HG03103 (cell line): ENCODE measurements around the gene SNX27.

ENCODE experiments used
- ATAC-seq: cut with Tn5 transposase; IDR thresholded peaks from one replicate; pipeline ENCODE4 v1.9.1; 2021; ENCODE audit warnings: low read depth; ENCODE audit not compliant: unreplicated experiment

The SNX27 gene

DNA sequence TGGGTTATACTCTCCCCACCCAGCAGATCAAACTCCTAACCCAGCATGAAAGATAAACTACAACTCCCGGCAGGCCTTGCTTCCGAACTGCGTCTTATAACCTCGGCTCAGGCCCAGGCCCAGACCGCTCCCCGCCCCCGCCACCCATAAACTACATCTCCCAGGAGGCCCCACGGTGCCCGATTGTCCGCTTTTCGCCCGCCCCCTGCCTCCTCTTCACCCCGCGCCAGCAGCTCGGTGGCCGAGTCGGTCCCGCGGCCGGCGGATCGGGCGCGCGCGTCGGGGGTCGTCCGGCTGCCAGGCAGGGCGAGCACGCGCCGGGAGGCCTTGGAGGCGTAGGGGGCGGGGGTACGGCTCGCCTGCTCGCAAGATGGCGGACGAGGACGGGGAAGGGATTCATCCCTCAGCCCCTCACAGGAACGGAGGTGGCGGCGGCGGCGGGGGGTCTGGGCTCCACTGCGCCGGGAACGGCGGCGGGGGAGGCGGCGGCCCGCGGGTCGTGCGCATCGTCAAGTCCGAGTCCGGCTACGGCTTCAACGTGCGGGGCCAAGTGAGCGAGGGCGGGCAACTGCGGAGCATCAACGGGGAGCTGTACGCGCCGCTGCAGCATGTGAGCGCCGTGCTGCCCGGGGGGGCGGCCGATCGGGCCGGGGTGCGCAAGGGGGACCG, at the start of gene SNX27:
Gene SNX27, plus strand, starts transcription at position 219 of the 669 bp plus-strand sequence. Its CDS starts 152 bp downstream, at position 371.
- peak; percentile 85 for ATAC-seq

DNA sequence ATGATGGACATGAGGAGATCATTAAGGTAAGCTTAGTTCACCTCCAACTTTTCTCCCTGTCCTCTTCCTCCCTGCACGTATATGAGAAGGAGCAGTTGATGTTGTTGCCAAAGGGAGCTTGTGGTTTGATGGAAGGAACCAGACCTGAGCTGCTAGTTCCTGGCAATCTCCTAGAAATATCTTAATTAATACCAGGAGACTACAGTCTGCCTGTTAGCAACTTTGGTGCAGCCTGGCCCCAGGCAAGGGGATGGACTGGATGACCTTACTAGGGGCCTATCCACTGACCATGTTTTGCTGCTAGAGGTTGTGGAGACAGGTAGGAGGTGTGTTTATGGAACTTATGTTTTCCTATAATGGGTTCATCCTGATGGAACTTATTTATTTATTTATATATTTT, 49.2 kb upstream of the SNX27 start:
- no peak for ATAC-seq

DNA sequence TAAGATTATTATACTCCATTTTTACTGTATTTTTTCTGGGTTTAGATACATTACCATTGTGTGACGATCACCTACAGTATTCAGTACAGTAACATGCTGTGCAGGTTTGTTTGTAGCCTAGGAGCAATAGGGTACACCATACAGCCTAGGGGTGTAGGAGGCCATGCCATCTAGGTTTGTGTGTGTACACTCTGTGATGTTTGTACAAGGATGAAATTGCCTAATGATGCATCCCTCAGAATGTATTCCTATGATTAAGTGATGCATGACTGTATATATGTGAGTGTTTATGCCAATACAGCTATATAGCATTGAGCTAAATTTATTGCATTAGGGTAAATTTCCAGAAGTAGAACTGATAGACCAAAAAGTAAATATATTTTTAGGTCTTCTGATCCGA, 48.5 kb upstream of the SNX27 start:
- no peak for ATAC-seq

DNA sequence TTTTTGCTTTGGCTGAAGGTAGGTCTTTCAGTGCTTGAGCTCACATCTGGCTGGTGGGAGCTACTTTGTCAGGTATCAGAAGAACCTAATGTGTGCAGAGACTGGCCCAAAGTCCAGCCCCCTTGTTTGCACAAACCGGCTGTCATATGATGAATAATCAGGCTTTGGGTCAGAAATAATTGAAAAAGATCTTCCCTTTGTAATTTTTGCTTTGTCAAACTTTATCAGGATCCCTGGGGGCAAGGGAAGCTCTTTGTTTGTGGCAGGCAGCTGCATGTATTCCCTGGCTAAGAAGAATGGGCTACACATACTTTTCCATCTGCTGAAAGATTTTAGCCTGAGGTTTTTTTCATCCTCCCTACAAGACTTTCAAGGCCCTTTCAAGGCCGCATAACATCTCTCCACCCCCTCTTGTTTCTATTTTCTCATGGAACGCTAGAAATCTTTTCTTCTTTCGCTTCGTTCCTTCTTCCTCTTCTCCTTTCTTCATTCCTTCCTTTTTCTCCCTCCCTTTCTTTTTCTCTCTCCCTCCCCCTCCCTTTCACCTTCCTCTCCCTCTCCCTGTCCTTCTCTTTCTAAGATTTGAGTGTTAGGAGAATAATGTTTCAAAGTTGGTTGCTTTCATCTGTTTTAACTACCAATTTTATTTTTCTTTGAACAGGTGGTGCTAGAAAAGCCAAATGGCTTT, 46.2 kb upstream of the SNX27 start:
- ATAC-seq = no peak

DNA sequence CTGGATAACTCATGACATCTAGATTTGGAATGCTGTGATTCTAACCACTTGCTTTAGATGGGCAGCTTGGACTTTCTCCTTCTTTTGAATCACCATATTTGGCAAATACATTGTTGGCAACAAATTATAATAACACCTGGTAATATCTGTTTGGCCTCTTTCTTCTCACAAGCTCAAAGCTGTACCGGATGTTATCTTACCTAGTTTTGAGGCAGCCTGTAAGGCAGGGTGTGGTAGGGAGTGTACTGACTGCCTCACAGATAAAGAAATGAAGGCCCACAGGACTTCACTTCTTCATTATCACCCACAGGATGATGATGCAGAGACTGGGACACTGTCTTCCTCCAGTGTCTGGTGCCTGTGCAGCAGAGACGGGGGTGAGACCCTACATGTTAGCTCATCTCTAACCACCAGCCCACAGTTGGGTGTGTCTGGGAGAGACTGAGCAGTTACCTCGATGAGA, 43.2 kb upstream of the SNX27 start:
- ATAC-seq = no peak

DNA sequence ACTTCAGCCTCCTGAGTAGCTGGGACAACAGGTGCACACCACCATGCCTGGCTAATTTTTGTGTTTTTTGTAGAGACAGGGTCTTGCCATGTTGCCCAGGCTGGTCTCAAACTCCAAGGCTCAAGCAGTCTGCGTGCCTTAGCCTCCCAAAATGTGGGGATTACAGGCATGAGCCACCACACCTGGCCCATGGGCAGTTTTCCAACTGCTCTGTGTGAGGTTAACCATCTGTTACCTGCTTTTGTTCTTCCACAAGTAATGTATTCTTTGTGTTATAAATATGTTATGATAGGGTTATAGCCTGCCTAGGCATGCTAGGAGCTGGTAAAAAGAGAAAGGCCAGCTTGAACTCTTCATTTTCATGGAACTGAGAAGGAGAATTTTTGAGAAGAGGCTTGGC, 41.0 kb upstream of the SNX27 start:
- ATAC-seq = no peak

DNA sequence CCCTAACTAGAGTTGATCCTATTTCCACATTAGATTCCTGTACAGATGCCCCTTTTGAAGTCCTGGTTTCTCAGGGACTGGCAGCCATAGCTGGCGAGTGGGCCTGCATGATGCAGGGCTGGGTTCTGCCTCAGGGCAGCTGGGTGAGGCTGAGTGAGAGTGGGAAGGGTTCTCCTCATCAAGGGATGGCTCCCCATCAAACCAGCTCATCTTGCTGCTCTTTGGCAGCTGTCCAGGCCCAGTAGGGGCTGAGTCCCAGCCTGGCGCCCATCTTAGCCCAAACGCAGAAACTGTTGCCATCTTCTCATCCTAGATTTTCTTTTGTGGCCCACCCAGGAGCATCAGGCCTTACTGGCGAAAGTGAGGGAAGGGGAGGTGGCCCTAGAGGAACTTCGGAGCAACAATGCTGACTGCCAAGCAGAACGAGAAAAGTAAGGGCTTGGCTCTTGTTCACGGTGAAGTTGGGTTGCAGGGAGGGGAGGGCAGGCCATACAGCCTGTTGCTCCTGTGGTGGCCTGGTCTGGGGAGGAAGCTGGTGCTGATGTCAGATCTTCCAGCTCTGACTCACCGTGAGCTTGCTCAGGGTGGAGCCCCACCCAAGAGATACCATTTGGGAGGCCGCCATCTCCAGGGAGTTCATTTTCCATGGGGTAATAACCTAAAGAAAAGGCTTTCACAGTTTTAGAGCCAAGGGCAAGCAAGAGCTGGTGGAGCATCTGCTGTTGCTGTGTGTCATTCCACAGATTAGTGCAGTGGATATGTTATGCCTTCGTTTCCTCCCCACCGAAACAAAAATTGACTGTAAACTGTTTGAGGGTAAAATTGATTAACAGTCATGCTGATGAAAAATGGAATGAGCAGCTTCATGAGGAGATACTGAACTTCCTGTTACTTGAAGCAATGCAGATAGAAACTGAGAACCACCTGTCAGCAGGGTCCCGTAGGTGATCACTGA, 37.0 kb upstream of the SNX27 start:
- ATAC-seq = no peak

DNA sequence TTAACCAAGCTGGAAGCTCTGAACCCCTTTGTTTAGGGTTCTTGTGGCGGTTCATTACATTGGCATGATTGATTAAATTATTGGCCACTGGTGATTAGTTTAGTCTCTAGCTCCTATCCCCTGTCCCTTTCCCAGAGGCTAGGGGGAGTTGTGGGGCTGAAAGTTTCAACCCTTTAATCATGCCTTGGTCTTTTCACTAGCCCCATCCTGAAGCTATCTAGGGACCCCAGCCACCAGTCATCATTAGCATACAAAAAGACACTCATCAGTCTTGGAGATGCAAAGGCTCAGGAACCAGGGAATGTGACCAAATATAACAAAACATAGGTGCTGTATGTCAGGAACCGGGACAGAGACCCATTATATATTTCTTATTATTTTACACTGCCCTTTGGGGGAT, 34.7 kb upstream of the SNX27 start:
- no peak for ATAC-seq

DNA sequence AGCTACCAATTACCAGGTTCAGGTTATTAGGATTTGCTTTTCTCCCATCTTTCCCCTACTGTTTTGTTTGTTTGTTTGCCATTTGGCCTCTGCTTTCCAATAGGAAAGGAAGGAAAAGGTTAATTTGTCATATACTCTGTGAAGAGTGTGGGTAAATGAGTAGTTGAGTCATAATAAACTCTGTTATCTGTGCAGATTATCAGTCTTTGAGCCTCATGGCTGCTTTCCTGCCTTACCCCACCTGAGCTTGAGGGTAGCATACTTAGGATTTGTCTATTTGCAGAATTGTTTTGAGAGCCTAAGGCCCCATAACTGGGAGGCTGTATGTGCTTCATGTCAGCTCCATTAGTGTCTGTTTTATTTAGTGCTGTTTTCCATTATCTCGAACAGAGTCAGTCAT, 32.9 kb upstream of the SNX27 start:
- ATAC-seq = no peak

DNA sequence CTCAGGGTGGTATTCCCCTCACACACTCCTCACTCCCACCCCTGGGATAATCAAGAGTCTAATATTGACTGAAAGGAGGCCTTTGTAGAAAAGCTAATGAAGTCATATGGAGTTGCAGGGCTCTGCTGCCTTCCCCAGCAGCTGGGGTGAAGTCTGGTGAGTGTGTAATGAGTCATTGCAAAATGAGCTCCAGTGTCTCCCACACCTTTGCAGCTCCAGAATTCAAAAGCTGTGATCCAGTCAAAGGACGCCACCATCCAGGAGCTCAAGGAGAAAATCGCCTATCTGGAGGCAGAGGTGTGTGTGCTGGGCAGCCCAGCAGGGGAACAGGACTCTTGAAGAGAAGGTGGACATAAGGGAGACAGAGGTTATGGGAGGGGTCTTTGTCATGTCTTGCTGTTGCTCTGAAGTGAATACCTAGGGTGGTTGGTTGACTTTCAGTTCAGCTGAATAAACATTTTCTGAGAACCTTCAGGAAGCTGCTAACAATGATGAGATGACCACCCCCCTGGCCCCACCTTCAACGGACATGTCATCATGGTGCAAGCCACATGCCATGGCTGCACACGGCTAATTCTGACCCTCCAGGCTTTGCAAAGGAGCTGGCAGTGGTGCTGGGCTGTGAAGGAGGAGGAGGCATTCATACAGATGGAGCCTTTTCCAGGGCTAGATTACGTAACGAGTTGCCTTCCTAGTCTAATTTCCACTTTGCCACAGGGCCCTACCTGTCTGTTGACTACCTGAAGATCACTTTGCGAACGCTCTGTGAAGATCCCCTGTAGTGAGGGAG, 32.2 kb upstream of the SNX27 start:
- ATAC-seq = no peak

DNA sequence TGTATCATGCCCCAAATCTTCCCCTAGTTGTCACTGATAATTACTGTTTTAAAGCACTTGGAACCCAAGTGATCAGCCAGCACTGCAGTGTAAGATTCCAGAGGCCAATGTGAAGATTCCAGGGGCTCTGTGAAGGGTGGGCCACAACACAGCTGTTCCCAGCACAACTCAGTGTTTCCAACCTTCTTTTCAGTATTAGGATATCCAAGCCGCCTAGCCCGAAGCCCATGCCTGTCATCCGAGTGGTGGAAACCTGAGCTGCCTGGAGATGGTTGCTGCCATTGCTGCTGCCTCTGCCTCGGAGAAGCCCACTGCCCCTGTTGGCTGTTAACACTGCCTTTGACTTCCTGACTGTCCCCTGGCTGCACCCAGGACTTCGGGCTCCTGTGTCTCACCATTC, 30.4 kb upstream of the SNX27 start:
- ATAC-seq = no peak

DNA sequence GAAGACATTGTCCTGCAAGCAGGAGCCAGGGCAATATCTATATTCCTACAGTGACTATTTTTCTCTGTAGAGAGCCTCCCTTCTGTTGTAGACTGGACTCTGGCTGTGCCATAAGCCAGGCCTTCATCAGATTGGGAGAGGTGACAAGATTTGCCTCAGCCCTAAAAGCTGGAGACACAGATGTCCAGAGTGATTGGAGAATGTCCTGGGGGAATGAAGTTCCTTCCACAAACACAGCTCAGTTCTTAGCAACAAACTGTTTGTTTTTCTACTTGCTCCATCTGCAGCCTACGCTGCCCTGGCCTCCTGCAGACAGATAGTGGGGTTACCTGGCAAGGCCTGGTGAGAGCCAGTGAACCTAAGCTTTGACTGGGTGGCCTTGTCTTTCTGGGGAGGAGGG, 29.9 kb upstream of the SNX27 start:
- no peak for ATAC-seq

DNA sequence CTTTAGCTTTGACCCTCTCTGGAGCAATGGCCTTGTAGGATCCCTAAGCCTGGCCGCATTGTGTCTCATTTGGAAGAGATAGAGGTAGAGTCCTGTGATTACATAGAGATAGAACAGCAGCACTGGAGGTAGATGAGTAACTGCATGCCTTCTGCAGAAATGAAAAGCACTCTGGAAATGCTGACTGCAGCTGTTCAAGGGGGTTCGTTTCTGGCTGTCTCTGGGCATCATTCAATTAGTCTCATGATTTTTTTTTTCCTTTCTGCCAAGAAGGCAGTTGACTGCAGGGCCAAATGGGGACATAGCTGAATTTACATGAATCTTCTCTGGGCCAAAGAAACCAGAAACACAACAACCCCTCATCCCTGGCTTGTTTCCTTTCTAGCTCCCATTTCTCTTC, 28.1 kb upstream of the SNX27 start:
- ATAC-seq = no peak

DNA sequence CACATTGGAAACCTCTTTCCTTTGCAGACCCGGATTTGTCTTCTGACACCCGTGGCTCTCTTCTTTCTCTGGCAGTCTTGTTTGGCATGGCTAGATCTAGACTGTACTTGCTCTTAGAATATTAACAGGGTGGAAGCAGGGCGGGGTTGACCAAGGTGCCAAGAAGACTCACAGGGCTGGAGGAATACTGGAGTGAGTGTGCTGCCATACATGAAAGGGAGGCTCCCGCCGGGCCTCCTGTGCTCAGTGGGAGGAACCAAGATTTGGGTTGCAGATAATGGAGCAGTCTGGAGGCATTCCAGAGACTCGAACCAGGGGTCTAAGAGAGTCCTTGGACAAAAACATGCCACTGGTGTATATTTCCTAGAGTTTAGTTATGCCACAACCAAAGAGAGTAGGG, 27.6 kb upstream of the SNX27 start:
- no peak for ATAC-seq

DNA sequence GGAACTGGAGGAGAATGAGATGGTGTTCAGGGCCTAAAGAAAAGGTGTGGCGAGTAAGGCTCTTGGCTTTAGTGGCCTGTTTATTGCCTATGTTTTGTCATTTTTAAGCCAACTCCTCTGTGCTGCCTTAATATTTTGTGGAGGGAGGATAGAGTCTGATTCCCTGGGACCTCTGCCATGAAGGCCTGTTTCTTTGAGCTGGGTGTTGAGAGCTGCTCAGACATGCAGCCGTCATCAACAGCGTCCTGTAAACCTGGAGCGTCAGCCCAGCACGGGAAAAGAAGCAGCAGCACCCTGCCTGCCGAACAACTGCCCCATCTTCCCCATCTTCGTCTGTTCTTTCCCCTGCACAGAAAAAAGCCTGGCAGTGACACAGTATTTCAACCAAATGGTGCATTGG, 27.1 kb upstream of the SNX27 start:
- no peak for ATAC-seq

DNA sequence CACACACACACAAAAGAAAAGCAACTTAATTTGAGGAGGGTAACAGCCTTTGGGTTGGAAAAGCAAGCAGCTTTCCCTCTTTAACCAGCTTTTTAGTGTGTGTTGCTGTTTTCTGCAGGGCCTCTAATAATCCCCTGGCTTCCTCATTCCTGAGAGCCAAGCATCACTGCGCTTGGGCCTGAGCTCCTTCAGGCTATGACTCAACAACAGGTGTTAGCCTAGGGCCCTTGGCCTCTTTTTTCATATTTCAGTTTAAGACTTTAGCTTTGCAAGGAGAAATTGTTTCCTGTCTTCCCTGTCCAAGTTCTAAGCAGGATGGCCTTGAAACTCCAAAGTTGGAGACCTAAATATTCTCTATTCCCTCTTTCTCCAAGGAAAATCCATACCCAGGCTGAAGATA, 26.2 kb upstream of the SNX27 start:
- no peak for ATAC-seq

DNA sequence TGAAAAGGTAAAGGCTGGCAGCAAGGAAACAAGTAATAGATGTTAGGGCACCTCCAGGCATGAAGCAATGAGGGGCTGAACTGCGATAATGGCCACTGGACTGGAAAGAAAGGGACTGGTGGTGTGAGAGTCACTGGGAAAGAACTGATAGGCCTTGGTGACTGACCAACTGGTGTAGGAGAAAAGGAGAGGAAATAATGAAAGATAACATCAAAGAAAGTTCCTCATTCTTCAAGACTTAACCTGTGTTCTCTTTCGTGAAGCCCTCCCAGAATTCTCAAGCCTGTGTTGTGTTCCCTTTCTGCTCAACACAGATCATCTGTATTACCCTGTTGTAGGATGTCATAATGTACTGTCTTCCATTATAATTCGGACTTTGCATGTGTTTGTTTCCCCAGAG, 20.9 kb upstream of the SNX27 start:
- ATAC-seq = no peak

DNA sequence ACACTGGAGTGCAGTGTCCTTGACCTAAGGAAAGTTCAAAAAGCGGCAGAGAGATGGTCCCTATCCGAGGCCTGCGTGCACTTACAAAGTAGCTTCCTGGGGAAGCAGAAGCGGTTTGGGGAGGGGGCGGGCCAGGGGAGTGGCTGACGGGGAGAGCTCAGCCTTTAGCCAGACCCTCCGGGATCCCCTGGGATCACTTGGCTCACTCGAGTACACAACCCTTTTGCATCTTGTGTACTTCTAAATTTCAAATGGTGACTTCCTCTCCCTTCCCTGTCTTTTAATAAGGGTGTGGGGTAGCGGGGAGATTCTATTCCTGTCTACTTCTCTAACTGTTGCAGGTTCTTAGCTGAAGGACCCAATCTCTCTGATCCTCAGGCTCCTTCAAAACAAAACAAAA, 18.1 kb upstream of the SNX27 start:
- ATAC-seq = no peak

DNA sequence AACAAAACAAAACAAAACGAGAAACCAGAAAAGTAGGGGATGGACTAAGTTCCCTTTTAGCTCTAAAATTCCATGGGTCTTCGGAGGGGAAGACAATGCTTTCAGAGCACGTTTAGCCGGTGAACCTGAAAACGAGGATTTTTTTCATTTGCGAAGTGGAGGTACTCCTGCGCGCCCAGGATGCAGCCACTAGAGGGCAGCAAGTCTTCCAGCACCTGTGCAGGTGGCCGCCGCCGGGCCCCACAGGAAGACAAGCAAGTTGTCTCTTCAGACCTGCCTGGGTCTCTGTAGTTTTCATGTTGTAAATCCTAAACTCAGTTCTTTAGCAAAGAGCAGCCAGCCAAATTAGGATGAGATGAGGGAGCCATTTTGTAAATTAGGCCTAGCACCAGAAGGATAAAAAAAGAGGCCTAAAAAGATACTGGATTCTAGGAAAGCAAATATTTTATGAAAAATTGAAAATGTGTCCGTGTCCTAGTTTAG, 17.7 kb upstream of the SNX27 start:
- no peak for ATAC-seq

DNA sequence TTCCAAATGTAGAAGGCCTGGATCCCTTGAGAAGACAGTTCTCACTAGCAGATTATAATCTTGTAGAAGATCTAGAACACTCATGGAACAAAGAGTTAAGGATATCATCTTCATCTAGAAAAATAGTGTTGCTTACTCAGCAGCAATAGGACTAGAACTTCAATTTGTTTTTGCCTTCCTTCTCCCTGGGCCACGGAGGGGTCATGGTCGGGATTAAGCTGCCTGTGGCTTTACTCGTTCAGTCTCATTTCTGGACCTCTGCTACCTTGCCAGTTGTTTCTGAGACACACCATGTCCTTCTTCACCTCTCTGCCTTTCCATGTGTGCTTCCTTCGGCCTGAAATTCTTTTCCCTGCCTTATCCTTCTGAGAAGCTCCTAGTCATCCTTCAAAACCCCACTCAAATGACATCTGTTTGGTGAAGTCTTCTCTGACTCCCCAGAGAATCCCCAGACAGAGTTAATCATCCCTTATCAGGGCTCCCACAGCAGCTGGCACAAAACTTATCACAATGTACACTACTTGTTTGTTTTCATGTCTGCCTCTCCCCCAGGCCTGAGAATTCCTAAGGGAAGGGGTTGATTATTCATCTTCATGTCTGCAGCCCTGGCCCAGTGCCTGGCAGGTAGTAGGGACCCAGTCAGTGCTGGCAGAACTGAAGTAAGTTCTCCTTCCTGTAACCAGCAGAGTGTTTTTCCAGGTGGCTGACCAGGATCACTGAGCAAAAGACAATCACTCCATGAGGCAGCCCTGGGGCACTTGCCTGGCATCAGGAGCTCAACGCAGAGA, 15.5 kb upstream of the SNX27 start:
- ATAC-seq = no peak
